Measurements from ENCODE around the gene VSX2.

DNA sequence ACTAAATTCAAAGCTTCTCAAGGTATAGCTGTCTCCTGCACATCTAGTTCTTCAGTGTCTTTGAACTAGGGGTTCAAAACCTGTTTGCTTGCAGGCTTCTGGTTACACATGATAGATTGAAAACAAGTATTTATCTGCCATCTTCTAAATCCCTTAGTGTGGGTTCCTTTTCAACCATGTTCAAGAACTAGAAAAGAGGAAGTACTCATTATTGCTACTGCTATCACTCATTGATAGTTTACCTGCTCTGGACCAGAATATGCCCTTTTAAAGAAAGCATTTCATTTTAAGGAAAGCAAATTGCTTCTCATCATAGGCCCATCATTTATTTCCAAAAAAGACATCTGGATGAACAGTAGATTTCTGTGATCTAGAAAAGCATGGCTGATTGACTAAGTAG is 37.1 kb upstream of the VSX2 start:
- TF ChIP-seq, protein P1, sequence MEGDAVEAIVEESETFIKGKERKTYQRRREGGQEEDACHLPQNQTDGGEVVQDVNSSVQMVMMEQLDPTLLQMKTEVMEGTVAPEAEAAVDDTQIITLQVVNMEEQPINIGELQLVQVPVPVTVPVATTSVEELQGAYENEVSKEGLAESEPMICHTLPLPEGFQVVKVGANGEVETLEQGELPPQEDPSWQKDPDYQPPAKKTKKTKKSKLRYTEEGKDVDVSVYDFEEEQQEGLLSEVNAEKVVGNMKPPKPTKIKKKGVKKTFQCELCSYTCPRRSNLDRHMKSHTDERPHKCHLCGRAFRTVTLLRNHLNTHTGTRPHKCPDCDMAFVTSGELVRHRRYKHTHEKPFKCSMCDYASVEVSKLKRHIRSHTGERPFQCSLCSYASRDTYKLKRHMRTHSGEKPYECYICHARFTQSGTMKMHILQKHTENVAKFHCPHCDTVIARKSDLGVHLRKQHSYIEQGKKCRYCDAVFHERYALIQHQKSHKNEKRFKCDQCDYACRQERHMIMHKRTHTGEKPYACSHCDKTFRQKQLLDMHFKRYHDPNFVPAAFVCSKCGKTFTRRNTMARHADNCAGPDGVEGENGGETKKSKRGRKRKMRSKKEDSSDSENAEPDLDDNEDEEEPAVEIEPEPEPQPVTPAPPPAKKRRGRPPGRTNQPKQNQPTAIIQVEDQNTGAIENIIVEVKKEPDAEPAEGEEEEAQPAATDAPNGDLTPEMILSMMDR (IDR thresholded peaks at IDR 0.05) = no peak
- no peak for TF ChIP-seq POLR2A (IDR thresholded peaks at IDR 0.05)
- no peak for TF ChIP-seq POLR2AphosphoS5 (IDR thresholded peaks at IDR 0.05)

Data from prostate gland (tissue), 2 donors.